ENCODE results near the gene AK2.

- TF ChIP-seq CTCF (conservative IDR thresholded peaks at IDR 0.05), result no peak
- no peak for TF ChIP-seq EZH2 (IDR thresholded peaks at IDR 0.05; ENCODE audit: low read depth)
Observed at GRCh38 chr1:33043267-33044092, 6.8 kb upstream of the AK2 start.
